B cell (primary cell): Measurements from ENCODE around the gene MAPKAP1. TPM values are rescaled to one million over a fixed set of nuclear protein-coding genes. Genes with fewer than 3 reads are reported as not detected.

Experiments used
- ATAC-seq: fragments of 200-7000 bp; cut with Tn5 transposase; one replicate; pipeline ENCODE4 v1.10.0; 2021; ENCODE audit warnings: low read depth, mild to moderate bottlenecking, moderate number of reproducible peaks, moderate library complexity
- CTCF ChIA-PET: fragments of 350-600 bp; sonication (Branson Sonifier 250); formaldehyde crosslinking; loops from one replicate; lab custom pipeline; 2021; ENCODE audit warnings: antibody characterized with exemption, inconsistent platforms; lab: Charles Lee
- POLR2A ChIA-PET: fragments of 350-600 bp; sonication (Branson Sonifier 250); formaldehyde crosslinking; loops from one replicate; lab custom pipeline; 2021; ENCODE audit warnings: antibody characterized with exemption; lab: Charles Lee
- DNase-seq: peaks from one replicate; pipeline ENCODE4 v3.0.0; 2013
- H2AFZ ChIP-seq: 2 replicates; pipeline ENCODE4 v1.6.1; 2012; ENCODE audit warnings: mild to moderate bottlenecking, low read depth, low read length; ENCODE audit not compliant: insufficient read depth, poor library complexity, severe bottlenecking
- H3K27ac ChIP-seq, 2 donors: 1 replicate in 1 of 2; 2 replicates in 1 of 2; pipeline ENCODE4 v1.5.1; 2012 to 2013; ENCODE audit warnings: low read length in 2 of 2, mild to moderate bottlenecking in 2 of 2, moderate library complexity in 1 of 2
- H3K27me3 ChIP-seq, 4 experiments: fragments of 200-600 bp in 1 of 4; sonication (generic) in 1 of 4; replicated peaks in 1 of 4; 1 replicate in 2 of 4; 2 replicates in 2 of 4; pipeline versions ENCODE4 v1.6.1 to v1.7.0; 2013 to 2016; ENCODE audit warnings: low read length in 3 of 4, mild to moderate bottlenecking in 2 of 4, mixed read lengths in 1 of 4, moderate library complexity in 1 of 4; ENCODE audit not compliant: insufficient read depth in 4 of 4, control insufficient read depth in 3 of 4; ENCODE audit errors: control extremely low read depth in 1 of 4
- H3K36me3 ChIP-seq, 2 experiments: replicated peaks in 1 of 2; 1 replicate in 1 of 2; 2 replicates in 1 of 2; pipeline versions ENCODE4 v1.6.1 to v1.7.1; 2013; ENCODE audit warnings: low read length in 1 of 2; ENCODE audit not compliant: insufficient read depth in 2 of 2, control insufficient read depth in 1 of 2; ENCODE audit errors: control extremely low read depth in 1 of 2, extremely low read depth in 1 of 2
- H3K4me1 ChIP-seq, 2 donors: fragments of 200-600 bp in 1 of 2; sonication (generic) in 1 of 2; 1 replicate in 1 of 2; 2 replicates in 1 of 2; pipeline versions ENCODE4 v1.5.1 to v1.6.1; 2013 to 2017; ENCODE audit warnings: low read length in 2 of 2; ENCODE audit not compliant: control insufficient read depth in 2 of 2, insufficient read depth in 2 of 2
- H3K4me2 ChIP-seq: replicated peaks from 2 replicates; pipeline ENCODE3; 2012; ENCODE audit warnings: mild to moderate bottlenecking, low read depth, low read length; ENCODE audit not compliant: poor library complexity, severe bottlenecking
- H3K4me3 ChIP-seq, 5 experiments: fragments of 200-600 bp in 1 of 5; sonication (generic) in 1 of 5; 1 replicate in 3 of 5; 2 replicates in 2 of 5; pipeline versions ENCODE4 v1.5.1 to v1.7.0; 2011 to 2016; ENCODE audit warnings: low read length in 4 of 5, mild to moderate bottlenecking in 4 of 5, low read depth in 2 of 5, control low read depth in 1 of 5, moderate library complexity in 1 of 5; ENCODE audit not compliant: insufficient read depth in 1 of 5; ENCODE audit errors: control extremely low read depth in 1 of 5, extremely low read depth in 1 of 5
- H3K79me2 ChIP-seq: fragments of 200-600 bp; sonication (generic); one replicate; pipeline ENCODE4 v1.6.0; 2016; ENCODE audit warnings: low read length; ENCODE audit not compliant: control insufficient read depth, insufficient read depth
- H3K9ac ChIP-seq: fragments of 200-600 bp; sonication (generic); 2 replicates; pipeline ENCODE4 v1.6.1; 2017; ENCODE audit warnings: mild to moderate bottlenecking, low read length, moderate library complexity
- H3K9me3 ChIP-seq, 3 donors: one replicate each; pipeline versions ENCODE4 v1.6.1 to v1.7.1; 2013; ENCODE audit warnings: low read length in 2 of 3; ENCODE audit not compliant: control insufficient read depth in 2 of 3, insufficient read depth in 1 of 3; ENCODE audit errors: control extremely low read depth in 1 of 3
- H4K20me1 ChIP-seq: 2 replicates; pipeline ENCODE4 v1.6.0; 2012; ENCODE audit warnings: mild to moderate bottlenecking, low read length; ENCODE audit not compliant: insufficient read depth, control insufficient read depth, poor library complexity, severe bottlenecking
- H3K27ac Mint-ChIP-seq: one replicate; pipeline ENCODE4 v1.8.0; 2021; ENCODE audit warnings: mixed read lengths
- H3K27me3 Mint-ChIP-seq: one replicate; pipeline ENCODE4 v1.8.0; 2021; ENCODE audit warnings: mixed read lengths
- H3K4me1 Mint-ChIP-seq: one replicate; pipeline ENCODE4 v1.8.0; 2021; ENCODE audit warnings: mixed read lengths
- H3K4me3 Mint-ChIP-seq: one replicate; pipeline ENCODE4 v1.8.0; 2021; ENCODE audit warnings: mixed read lengths
- H3K9me3 Mint-ChIP-seq: one replicate; pipeline ENCODE4 v1.8.0; 2022; ENCODE audit warnings: mixed read lengths; ENCODE audit not compliant: insufficient read depth
- CTCF ChIP-seq: fragments of 200-600 bp; IDR thresholded peaks from one replicate; pipeline ENCODE4 v1.8.0; 2022; ENCODE audit warnings: antibody characterized with exemption, mild to moderate bottlenecking
- EZH2 ChIP-seq: IDR thresholded peaks from 2 replicates; pipeline ENCODE4 v1.6.1; 2012; ENCODE audit warnings: borderline replicate concordance, low read depth, mild to moderate bottlenecking, moderate library complexity, low read length; ENCODE audit not compliant: insufficient read depth, poor library complexity, severe bottlenecking
- WGBS: methylation state at CpG from one replicate; pipeline ENCODE4 v1.1.5; 2013; ENCODE audit warnings: missing lambda C conversion rate; ENCODE audit not compliant: insufficient coverage; 5-methylcytosine and 5-hydroxymethylcytosine counted together
- intact Hi-C: fragments of 100-400 bp; cut with micrococcal nuclease; formaldehyde crosslinking; loops from one replicate; pipeline ENCODE4 v1.10.0; 2022
- polyA plus RNA-seq: library from polyadenylated mRNA; depleted of rRNA; stranded (reverse); fragments of >200 nt; gene quantifications from 2 replicates; pipeline ENCODE4 v1.2.3, GENCODE V29; 2012
- total RNA-seq, 2 donors: library from RNA; stranded (reverse); fragments of 120-200 nt in 1 of 2; gene quantifications; 1 replicate in 1 of 2; 2 replicates in 1 of 2; pipeline versions ENCODE4 v1.2.3 to v1.2.4, GENCODE V29; 2013 to 2022

Gene MAPKAP1
- total and polyA plus RNA-seq, 2 donors (not counting 1 experiment from before 2014, with no cell fraction given): 51.6 to 62.4 TPM

- no peak for TF ChIP-seq CTCF
- TF ChIP-seq EZH2: no peak
- no peak overlapping the region for H3K4me3 ChIP-seq
- no peak overlapping the region for H3K4me2 ChIP-seq
- ChIA-PET CTCF (interaction anchor here (0.8 kb wide), 1 partner anchor 34 kb away, joined by 3 read pairs; no protein-coding TSS in a partner anchor), POLR2A (no interaction called here)
- no peaks in the 10 kb centered on the region for H3K27me3 ChIP-seq
- H2AFZ ChIP-seq: no peak overlapping the region
- intact Hi-C loops: no loop called here
- ATAC-seq: no peak
- no peak overlapping the region for H3K4me3 Mint-ChIP-seq
- H3K36me3 ChIP-seq: no peaks in the 10 kb centered on the region
- no peaks in the 10 kb centered on the region for H3K27me3 Mint-ChIP-seq
- H3K9ac ChIP-seq: no peak overlapping the region
- DNase-seq: no peak
- H3K9me3 ChIP-seq: no peaks in the 10 kb centered on the region
- H3K27ac ChIP-seq: no peak overlapping the region
- H3K9me3 Mint-ChIP-seq: no peaks in the 10 kb centered on the region
- 92% methylated on average over 2 of the region's 4 CpGs for WGBS
- H3K79me2 ChIP-seq: peaks cover 67% of the 10 kb centered on the region
- peaks cover 31% of the 10 kb centered on the region for H3K4me1 Mint-ChIP-seq
- H3K4me1 ChIP-seq: peaks cover 0 to 3% of the 10 kb centered on the region in 2 donors
- peaks cover 44% of the 10 kb centered on the region for H4K20me1 ChIP-seq
- H3K27ac Mint-ChIP-seq: no peak overlapping the region
Measured at GRCh38 chr9:125591888-125592287, 115.1 kb downstream of the MAPKAP1 start.

GRCh38 chr9:125591245-125591644 lies 115.8 kb downstream of the MAPKAP1 start:
- intact Hi-C loops: no loop called here
- Histone ChIP-seq H3K36me3 (no peaks in the 10 kb centered on the region), H4K20me1 (peaks cover 50% of the 10 kb centered on the region), H3K9me3 (no peaks in the 10 kb centered on the region), H3K4me2 (no peak overlapping the region), H3K9ac (no peak overlapping the region), H3K79me2 (peaks cover 73% of the 10 kb centered on the region), H3K4me3 (no peak overlapping the region), H3K27ac (no peak overlapping the region), H3K4me1 (peaks cover 0 to 3% of the 10 kb centered on the region in 2 donors), H3K27me3 (no peaks in the 10 kb centered on the region), H2AFZ (no peak overlapping the region)
- no peaks in the 10 kb centered on the region for H3K9me3 Mint-ChIP-seq
- TF ChIP-seq EZH2 (no peak), CTCF (no peak)
- H3K4me3 Mint-ChIP-seq: no peak overlapping the region
- peaks cover 31% of the 10 kb centered on the region for H3K4me1 Mint-ChIP-seq
- no peak overlapping the region for H3K27ac Mint-ChIP-seq
- DNase-seq (no peak), ATAC-seq (no peak)
- POLR2A ChIA-PET: no interaction called here
- no peaks in the 10 kb centered on the region for H3K27me3 Mint-ChIP-seq
- no CpG with 5 or more reads among the region's 3 CpGs for WGBS
- CTCF ChIA-PET: interaction anchor here (0.8 kb wide), 1 partner anchor 33 kb away, joined by 3 read pairs; no protein-coding TSS in a partner anchor
